NCI-H1048 (cell line): Measurements from ENCODE around the gene VPS35.

Experiments used
- DNase-seq: peaks from one replicate; lab custom pipeline; 2025; lab: John Stamatoyannopoulos, UW

VPS35 gene

GRCh38 chr16:46688654-46689364 lies at the start of gene VPS35:
TSS of gene VPS35 (minus strand) at chr16:46689178. CDS start at chr16:46689133, 45 bp downstream.
- DNase-seq = peak; percentile 82

- DNase-seq = no peak
Observed at GRCh38 chr16:46737621-46738214, 48.7 kb upstream of the VPS35 start.

DNA sequence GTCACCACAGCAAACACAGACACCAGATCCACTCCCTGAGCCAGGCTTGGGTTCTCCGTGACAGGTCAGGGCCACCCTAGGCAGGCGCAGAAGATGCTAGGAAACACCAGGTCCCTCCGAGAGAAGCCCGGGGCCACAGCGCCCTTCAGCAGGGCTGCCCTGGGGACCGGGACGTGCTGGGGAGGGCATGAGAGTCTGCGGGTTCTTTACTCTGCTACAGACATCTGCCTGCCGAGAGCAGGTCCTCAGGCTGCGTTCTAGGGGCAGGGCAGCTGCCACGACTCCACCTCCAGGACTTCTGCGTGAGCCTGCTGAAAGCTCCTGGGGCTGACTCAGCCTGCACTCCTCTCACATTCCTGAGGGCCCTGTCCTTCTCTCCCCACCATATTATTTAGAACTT lies 47.7 kb upstream of the VPS35 start:
- no peak for DNase-seq

GRCh38 chr16:46733319-46733830 lies 44.4 kb upstream of the VPS35 start:
- DNase-seq = no peak

GRCh38 chr16:46732561-46732960 lies 43.6 kb upstream of the VPS35 start:
- no peak for DNase-seq

DNA sequence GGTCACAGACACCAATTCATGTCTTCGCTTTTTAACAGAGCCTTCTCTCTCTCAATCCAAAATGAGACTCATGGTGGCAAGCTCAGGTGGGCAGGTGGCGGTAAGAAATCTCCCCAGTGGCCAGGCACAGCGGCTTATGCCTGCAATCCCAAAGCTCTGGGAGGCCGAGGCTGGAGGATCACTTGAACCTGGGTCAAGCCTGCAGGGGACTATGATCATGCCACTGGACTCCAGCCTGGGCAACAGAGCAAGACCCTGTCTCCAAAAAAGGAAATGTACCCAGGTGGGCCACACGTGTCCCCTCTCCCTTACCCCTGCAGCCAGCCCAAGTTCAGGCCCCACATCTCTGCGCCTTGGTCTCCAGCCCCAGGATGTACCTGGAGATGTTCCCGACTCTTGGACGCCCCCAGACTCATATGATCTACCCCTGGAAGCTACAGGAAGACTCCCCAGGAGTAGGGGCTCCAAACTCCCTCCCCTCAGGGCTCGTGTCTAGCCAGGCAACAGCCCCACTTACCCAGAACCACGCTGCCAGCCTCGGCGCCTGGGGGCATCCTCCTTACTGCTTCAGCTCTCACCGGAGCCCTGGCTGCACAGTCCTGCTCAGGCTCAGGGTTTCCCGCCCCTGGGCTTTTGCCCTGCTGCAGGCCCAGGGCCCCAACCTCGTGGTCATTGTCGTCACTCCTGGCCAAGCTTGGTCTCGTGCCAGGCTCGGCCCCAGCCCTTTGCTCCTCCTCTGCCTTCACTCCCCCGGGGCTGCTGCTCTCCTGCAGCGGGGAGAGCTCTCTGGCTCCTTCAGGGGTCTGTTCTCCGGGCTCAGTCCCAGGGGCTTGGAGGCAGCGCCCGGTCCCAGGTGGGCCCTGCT lies 42.9 kb upstream of the VPS35 start:
- no peak for DNase-seq

GRCh38 chr16:46730801-46731690 lies 42.1 kb upstream of the VPS35 start:
- no peak for DNase-seq

DNA sequence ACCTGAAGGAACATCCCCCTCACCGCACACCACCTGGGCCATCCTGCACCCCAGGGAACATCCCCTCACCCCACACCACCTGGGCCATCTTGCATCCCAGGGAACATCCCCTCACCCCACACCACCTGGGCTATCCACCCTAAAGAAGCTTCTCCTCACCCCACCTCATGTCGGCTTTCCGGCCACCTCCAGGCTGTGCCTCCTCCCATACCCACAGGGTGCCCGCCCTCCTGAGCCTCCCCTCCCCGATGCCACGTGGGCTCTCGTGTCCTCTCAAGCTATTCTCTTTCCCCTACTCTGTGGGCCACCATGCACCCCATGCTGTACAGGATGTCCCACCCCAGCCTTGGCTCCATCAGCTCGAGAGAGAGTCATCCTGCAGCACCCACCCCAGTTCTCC lies 41.1 kb upstream of the VPS35 start:
- no peak for DNase-seq

DNA sequence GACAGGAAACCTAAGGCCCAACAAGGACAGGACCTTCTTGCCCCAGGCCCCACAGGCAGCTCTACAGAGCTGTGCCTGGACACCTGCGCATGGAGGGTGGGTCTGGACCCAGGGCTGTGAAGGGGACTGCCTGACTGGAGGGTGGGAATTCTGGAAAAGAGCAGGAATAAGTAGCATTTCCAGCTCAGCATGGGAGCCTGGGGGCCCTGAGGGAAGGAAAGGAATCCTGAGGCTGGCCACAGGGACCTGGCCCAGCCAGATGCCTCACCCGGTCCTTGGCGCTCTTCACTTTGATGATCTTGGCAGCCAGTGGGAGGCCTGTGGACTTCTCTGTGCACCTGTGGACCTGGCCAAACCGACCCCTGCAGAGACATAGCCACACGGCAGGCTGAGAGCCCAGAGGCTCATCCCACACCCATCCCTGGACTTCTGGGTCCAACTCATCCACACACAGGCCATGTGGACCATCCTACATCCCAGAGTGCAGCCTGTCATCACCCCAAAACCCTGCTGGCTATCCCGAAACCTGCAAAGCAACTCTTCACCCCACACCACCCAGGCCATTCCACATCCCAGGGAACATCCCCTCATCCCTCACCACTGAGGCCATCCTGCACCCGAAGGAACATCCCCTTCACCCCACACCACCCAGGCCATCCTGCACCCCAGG lies 40.5 kb upstream of the VPS35 start:
- DNase-seq = no peak

GRCh38 chr16:46728806-46729205 lies 39.8 kb upstream of the VPS35 start:
- no peak for DNase-seq

GRCh38 chr16:46727630-46728029 lies 38.7 kb upstream of the VPS35 start:
- DNase-seq = no peak

DNA sequence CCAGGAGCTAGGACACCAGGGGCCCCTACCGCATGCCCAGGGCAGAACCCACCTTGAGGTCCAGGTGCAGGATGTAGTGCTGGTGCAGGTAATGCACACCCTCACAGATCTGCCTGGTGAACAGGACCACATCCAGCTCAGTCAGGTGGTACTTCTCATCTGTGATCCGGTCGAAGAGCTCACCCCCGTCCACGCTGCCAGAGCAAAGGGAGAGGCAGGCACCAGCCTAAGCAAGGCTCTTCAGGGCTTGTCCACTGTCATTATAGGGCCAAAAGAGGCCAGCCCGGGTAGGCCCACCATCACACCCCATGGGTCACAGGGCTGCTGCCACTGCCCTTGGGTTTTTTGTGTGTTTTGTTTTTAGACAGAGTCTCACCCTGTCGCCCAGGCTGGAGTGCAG lies 38.2 kb upstream of the VPS35 start:
- no peak for DNase-seq

DNA sequence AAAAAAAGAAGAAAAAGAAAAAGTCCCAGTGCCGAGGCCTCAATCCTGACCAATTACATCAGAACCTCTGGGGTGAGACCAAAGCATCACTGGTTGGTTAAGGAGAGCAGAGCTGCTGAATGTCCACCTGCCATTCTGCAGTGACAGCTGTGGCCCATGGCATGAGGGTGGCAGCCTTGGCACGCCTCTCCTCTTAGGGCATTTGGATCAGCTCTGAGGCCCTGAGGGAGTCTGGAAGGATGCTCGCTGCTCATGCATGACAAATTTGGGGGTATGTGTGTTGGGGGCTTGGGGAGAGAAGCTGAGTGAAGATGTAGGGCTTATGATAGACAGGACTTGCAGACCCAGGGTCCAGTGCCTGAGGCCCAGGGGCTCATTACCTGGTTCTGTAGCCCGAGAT lies 32.9 kb upstream of the VPS35 start:
- DNase-seq = no peak

GRCh38 chr16:46720619-46721018 lies 31.6 kb upstream of the VPS35 start:
- no peak for DNase-seq

DNA sequence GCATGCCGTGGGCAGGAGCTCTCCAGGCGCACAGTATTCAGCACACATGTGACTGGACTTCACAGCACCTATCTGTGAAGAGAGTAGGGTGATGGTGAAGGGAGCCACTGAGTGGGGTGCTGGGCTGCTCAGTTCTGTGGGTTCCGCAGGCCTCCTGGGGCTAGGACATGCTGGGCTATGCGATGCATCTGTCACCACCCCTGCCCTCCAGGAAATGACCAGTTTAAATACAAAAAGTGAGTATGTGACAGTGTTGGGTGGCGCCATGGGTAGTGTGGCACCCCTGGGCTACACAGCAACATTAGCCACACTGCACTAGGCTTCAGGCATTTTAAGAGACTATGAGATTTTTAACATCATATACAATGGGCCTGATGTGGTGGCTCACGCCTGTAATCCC lies 30.6 kb upstream of the VPS35 start:
- no peak for DNase-seq

DNA sequence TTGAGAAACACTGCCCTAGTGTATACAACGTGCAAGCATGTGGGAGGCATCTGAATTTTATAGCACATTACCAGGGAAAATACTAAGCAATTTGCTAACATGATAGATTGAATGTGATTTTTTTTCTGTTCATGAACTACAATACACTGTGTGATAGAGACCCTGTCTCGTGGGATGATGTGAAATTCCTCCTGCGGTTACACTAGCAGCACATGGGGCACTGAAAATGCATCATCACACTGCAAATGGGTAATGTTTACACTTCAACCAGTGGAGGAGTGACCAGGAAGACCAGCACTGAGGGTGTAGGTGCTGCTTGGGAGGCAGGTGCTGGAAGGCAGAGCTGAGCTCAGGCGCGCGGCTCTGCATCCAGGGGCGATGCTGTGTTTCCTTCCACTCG lies 29.2 kb upstream of the VPS35 start:
- no peak for DNase-seq

- DNase-seq = no peak
Observed at GRCh38 chr16:46717692-46718091, 28.7 kb upstream of the VPS35 start.

GRCh38 chr16:46715769-46716305 lies 26.9 kb upstream of the VPS35 start:
- DNase-seq = no peak

DNA sequence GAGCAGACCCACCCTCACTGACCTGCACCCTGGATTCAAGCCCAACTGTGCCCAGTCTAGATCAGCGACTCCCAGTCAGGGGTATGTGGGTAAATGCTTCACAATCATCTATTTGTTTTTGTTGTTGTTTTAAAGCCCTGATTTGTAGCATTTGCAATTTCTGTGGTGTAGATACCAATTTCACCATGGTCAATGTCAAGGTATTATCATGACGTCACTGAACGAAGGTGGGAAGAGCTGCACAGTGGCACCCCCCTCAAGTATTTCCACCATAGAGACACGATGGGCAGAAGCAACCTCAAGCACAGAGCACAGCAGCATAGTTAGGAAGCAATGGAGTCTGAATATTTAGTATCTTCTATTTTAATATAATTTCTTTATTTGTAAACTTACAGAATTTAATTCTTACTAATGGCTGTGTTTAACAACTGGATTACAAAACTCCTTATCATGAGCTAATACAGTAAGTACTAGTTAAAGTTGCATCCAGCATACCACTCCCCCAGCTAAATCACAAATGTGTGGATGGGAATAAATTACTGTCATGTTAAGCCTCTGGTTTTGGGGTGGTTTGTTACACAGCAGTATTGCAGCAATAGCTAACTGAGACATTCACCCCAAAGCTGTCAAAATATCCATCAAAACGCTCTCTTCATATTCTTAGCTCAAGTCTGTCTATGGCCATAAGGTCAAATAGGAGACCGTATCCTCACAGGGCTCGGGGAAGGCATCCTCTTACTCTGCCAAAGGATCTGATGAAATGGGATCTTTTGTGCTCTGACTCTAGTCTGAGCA lies 26.0 kb upstream of the VPS35 start:
- DNase-seq = no peak

GRCh38 chr16:46713634-46714033 lies 24.7 kb upstream of the VPS35 start:
- DNase-seq = no peak
